ENCODE measurements around the gene WDR27.
"Not testable (repeated sequence)": the region's sequence is repeated elsewhere in the genome, so short reads cannot be mapped to it uniquely, and the experiment has no call there.

WDR27 gene

DNA sequence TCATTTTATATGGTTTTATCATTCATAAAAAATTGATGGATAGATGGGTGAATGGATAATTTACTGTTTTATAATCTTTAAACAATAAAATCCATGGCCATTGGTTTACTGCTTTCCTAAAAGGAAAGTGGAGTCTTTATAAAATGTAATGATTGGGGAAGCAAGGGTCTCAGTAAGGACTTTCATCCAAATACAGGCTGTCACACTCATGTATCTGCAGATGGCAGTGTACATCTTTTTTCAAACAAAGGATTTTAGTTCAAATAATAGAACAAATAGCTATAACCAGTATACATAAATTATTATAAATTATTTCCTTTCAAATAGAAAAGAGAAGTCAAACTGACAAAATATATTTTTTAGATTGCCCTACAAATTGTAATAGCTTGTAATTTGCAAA lies 190.0 kb downstream of the WDR27 start:
- not testable (repeated sequence) for DNase-seq

DNA sequence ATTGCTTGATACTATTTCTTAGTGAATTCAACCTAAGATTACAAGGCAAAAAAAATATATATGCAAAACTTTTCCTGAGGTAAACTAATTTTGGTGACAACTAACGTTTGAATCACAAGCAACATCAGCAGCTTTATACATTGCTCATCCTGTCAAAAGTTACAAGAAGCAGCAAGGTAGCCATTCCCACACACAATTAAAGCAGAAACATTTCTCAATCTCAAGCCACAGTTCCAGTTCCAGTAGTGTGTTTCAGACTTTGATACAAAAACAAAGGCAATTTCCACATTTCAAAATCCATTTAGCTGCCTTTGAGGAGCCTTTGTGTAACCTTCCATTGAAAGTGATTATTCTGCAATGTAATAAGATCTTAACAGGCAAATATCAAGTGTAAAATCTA lies 191.0 kb downstream of the WDR27 start:
- DNase-seq, result no peak

DNA sequence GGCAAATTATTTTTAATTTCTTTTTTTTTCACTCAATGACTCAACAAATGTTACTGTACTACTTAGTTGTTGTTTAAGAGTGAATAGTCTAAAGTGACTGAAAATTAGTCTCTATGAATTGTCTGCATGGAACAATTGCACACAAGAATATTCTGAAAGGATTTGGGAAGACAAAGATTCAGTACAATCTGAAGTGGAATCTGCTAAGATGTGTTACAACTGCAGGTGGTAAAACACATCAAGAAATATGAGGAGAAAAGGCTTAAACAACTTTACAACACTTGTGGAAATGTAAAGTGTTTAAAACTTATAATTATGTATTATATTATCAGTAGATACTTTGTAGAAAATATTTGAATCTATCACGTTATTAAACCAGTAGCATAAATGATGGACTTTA lies 193.4 kb downstream of the WDR27 start:
- no peak for DNase-seq

DNA sequence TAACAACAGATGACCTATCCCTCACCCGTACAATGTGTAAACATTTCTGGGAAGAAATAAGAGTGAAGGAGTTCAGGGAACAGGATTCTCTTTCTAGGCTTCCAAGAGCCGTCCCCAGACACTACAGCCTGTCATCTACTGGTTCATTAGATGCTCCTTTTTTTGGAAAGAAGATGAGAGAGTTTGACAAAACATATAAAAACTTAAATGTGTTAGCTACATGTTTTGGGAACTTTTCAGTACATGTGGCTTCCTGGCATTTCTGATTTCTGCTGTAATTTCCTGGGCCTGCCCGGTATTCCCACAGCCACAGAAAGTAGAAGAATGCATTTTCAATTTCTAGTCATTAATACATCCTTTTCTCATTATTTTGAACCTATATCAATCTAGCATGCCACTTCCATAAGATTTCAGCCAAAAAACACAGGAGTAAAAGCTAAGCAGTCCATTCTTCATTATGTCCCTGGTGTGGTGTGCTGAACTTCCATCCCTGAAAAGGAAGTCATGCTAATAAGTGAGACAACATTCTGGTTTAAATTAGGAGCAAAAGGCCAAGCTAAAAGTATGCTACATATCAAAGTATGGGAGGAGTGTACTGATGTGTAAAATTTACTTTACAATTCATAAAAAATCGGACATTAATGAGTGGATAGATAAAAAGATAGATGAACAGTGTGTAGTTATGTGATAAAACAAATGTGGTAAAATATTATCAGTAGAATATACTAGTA lies 198.2 kb downstream of the WDR27 start:
- DNase-seq, result no peak

DNA sequence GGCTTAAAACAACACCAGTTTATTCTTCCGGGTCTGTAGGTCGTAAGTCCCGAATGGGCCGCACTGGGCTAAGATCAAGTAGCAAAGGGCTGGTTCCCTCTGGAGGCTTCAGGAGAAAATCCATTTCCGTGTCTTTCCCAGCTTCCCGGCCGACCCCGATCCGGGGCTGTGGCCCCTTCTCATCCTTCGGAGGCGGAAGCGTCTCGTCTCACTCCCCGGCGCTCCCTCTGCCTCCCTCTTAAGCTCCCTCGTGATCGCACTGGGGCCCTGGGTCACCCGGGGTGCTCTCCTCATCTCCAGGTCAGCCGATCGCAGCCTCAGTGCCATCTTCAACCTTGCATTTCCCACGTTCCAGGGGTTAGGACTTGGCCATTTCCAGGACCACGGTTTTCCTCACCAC lies 199.4 kb downstream of the WDR27 start:
- DNase-seq, result no peak

DNA sequence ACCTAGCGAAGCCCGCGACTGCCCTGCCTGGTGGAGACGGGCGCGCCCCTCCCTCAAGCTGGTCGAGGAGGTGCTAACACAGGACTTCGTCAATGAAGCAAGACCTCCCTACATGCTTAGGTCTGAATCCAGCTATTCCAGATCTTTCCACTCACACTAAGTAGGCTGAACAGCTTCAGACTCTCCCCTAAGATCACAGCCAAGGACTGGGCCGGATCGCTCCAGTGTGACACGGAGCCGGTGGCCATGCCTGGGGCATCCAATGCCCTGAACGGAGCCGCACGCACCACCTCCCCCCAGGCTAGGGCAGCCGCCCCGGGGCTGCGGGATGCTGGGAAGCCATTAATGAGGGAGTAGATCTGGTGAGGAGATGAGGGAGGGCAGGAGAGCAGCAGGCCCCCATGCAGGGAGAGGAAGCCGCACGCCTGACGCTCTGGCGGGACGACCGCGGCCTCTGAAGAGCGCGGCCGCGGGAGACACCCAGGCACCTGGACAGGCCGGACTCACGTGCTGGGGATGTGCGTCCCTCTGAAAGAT lies 200.0 kb downstream of the WDR27 start:
- DNase-seq, result no peak

DNA sequence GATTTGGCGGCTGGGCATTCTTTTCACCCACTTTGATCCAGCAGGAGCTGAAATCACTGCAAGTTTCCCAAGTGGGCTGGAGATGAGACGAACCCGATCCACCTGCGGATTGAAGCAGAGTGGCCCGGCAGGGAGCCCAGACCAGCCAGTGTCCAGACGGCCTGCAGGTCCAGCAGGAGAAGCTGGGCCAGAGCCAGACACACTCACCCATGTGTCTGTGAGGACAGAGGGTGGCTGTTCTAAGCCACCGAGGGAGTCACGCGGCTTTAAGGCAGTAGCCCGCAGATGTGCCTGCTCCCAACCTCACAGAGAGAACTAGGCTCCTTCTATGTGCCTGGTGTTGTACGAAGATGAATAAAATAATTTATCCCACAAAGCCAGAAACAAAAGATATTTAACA lies 200.7 kb downstream of the WDR27 start:
- DNase-seq, result no peak

DNA sequence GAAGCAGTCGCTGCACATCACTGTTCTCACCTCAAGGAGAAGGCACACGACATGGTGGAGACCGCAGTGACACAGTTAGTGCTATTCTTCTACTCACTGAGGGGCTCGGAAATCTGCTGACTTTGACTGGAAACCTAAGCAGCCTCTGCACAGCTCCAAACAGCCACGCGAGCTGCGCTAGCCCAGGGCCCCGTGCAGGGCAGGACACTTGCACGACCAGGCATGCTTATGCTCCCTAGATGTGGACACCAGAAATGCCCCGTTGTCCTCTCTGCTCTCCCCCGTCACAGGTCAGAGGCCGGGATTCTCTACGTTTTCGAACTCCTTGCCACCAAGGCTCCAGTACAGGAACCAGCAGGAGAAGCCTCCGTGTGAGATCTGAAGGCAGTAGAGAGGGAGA lies 201.1 kb downstream of the WDR27 start:
- DNase-seq, result no peak

DNA sequence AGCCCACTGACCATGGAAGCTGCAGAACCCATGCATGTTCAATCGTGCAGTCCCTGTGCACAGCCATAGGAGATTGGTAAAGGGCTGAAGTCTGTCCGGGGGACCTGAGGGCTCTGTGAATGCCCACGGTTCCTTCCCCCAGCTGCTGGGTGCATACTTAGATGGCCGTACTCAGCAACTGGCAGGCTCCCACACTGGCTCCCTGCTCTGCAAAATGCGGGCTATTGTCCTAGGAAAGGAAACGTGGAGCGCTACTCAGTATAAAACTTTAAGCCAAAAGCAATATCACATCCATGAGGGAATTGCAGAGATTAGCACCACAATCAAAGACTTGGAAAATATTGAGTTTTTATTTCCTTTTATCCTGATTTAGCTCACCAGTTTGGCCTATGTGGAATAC lies 202.0 kb downstream of the WDR27 start:
- no peak for DNase-seq

DNA sequence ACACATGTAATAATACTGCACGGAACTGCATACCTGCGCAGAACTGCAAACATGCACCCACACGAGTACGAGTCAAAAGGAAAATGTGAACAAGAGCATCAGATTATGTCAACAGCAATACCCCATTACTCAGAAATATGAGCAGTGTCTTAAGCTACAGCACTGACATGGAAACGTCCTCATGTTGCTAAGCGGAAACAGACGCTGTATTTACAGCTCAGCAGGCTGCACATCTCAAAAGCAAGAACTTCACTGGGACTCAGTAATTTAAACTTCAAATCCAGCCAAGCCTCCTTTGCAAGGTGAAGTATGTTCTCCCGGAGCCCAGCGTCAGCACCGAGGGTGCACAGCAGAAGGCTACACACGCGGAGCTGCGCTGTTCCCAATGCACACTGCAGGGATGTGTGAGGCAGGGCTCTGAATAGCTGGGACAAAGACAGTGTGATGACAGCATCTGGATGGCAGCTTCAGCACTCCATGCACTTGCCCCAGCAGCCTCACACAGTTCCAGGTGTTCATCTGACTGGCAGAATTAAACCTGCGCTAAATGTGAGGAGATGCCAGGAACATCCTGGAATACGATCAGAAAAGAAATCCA lies 202.8 kb downstream of the WDR27 start:
- DNase-seq, result no peak

DNA sequence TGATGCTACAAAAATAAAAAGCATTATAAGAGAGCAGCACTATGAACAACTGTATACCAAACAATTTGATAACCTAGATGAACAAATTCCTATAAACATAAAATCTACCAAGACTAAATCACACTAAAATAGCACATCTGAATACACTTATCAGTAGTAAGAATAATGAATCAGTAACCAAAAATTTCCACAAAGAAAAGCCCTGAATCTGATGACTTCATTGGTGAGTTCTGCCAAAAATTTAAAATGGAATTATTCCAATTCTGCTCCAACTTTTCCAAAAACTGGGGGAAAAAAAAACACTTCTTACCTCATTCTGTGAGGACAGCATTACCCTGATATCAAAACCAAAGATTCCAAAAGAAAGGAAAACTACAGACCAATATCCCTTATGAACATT lies 206.2 kb downstream of the WDR27 start:
- no peak for DNase-seq

DNA sequence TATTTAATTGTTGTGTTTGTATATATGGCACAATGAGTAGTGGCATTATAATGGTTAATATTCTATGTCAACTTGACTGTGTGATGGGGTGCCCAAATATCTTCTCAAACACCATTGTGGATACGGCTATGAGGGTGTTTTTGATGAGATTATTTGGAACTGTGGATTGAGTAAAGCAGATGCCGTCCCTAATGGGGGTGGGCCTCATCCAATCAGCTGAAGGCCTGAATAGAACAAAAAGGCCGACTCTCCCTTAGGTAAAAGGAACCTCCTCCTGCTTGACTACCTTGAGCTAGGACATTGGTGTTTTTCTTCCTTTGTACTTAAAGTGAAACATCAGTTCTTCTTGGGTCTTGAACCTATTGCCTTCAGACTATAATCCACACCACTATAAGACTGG lies 207.8 kb downstream of the WDR27 start:
- no peak for DNase-seq

DNA sequence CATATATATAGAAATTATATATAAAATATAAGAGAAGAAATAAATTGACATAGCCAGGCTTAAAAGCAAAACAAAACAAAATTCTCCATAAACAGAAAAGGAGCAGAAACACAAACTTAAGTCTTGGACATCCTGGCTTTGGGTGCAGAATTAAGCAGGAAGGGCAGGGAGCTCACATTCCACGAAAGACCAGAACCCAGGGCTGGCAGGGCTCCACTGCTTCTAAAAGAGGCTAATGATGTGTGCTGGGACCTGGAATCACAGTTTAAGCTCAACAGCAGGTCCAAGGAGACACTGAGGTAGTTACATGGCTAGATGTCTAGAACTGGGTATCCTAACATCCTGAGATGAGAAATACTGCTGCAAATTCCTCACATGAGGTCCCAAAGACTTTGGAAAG lies 210.3 kb downstream of the WDR27 start:
- no peak for DNase-seq

DNA sequence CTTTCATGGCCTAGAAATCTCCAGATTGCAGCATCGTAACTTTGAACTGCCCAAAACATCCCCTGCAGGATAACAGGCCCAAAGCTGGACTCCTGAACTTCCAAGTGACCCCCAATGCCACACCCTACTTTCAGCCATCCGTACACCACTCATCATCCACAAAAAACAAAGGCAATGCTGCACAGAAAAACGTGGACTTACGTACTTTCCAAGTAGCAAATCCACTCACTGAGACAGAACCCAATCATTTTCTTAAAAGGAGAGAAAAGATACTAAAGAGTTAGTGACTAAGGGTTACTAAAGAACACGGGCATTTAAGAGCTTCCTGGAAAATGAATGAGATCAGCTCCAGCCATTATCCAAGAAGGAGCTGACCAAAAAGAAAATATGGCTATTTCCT lies 211.0 kb downstream of the WDR27 start:
- DNase-seq, result no peak

DNA sequence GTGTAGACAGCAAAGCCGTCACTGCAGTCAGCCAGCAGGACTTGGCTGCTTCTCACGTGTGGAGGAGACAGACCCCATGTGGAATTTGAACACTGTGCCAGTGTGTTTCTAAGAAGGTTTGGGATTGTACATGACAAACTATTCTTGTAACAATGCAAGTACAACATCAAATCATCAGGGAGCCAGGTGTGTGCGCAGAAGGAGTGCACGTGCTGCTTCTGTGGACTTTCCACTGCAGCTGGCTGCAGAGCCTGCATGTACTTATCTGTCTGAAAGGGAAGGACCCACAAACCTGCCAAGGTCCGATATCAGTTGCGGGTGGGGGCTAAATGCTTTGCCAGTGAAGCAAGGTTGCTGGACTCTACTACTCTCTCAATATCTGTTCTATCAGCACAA lies 211.6 kb downstream of the WDR27 start:
- no peak for DNase-seq

DNA sequence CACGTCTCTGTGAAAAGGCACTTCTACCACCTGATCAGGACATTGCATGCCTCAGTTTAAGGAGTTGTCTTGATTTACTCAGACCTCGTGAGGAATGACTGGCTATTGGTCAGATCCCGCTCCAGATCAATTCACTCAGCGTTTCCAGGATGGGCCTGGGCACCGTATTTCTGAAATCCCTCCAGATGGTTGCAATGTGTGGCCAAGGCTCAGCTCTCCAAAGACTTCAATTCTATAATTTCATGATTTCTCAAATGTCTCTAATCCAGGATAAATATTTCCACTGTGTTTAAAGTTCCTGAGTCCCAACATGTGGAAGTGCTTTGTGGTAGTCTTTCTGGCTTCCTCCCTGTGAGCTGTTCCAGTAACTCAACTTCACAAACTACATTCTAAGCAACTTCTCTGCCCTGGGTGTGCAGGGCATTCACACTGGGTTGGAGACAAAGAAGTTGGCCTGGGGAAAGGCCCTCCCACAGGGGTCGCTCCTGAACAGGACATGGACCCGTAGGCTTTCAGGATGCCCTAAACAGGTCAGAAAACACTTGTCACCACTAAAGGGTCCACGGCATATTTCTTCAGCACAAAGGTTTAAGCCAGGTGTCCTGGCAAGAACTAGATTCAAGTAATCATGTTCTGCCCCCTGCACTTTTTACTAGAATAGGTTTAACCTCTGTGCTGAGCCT lies 212.1 kb downstream of the WDR27 start:
- no peak for DNase-seq

DNA sequence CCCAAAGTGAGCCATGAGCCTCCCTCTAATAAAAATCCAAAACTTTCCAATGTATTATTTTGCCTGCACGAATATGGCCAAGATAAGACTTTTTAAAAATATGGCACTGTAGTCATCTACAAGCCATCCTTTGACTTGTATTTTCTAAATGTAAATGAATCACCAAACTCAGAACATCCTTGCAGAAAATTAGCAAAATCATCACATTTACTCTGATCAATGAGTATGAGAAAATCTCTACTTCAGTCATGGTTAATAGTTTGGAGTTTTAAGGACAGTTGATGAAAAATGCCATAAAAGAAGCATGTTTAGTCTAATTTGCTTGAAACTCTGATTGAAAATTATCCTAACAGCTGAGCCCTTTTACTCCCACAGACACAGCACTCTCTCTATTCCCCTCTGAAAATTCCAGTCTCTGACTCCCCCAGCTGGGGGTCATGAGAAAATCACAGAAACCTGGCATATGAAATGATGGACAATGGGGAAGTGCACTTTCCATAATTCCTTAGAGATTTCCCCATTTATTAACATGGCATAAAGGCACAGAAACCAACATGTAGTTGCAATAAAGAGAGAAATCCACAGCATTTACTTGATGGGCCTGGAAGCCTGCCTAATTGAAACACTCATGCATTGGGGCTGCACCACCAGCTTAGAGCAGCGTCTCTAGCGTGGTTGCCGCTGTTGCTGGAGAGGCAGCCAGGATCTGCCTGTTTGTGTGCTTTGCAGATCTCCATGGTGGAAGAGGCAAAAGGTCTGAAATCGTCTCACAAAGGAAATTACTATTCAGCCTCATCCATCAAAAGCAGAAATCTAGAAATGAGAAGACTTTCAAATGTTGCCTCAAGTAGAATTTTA lies 214.0 kb downstream of the WDR27 start:
- no peak for DNase-seq

DNA sequence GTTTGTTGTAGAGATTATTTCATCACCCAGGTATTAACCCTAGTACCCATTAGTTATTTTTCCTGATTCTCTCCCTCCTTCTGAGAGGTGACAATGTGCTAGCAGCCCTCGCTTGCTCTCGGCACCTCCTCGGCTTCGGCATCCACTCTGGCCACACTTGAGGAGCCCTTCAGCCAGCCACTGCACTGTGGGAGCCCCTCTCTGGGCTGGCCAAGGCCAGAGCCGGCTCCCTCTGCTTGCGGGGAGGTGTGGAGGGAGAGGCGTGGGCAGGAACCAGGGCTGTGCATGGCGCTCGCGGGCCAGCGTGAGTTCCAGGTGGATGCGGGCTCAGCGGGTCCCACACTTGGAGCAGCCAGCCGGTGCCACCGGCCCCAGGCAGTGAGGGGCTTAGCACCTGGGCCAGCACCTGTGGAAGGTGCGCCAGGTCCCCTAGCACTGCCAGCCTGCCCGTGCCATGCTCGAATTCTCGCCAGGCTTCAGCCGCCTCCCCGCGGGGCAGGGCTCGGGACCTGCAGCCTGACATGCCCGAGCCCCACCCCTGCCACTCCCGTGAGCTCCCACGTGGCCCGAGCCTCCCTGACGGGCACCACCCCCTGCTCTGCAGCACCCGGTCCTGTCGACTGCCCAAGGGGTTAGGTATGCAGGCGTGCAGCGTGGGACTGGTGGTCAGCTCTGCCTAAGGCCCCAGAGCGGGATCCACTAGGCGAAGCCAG lies 221.9 kb downstream of the WDR27 start:
- no peak for DNase-seq

DNA sequence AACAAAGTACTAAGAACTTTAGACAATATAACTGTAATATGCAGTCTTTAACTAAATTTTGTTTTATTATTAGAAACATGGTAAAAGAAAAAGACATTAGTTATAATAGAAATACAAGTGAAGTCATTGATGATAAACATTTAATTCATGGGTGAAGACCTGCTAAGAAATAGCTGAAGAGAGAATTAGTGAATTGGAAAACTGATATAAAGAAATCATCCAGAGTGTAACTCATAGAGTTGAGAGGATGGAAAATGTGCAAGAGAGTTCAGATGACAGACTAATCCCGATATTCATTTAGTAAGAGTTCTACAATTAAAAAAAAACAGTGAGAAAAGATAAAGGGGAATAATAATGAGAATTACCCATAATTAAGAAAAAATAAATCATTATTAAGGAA lies 227.5 kb downstream of the WDR27 start:
- no peak for DNase-seq

DNA sequence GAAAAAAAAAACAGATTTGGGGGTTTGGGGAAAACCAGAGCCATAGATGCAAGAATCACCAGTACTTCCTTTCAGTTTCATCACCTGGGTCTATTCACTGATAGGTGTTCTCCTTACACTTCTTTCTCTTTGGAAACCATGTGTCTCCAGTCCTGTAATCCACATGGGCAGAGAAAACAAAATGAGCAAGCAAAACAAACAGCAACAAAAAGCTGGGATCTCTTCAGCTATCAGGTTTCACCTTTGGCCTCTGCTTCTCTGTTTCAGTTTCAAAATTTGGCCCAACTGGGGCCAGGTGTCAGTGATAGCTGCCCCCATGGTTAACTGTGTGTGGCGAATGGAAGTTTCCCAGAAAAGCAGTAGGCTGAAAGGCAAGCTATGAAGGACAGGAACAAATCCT lies 228.2 kb downstream of the WDR27 start:
- DNase-seq, result no peak

DNA sequence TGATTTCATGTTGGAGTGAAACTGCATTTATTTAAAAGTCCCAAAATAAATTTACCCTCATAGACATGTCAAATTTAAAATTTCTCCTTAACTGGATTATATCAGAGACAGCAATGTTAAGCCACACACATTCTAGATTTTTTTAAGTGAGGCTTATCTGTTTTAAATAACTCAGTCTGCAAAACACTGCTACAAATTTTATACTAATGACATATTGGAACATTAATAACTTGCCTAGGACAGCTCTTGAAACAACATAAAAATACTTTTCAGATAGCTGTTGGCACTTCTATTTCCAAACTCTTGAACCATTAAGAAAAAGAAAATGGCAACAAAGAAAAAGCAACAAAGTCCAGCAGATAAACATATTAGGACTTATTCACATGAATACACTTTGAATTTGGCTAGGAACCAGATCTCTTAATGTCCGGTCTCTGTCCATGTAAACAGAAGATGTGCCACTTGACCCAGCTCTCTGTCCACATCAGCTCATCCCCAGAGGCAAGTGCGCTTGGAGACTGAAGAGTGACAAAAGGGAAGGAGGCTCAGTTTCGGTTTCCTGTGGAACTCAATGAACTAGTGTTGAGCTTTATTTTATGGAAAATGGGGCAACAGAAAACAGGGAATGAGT lies 228.9 kb downstream of the WDR27 start:
- DNase-seq, result no peak

DNA sequence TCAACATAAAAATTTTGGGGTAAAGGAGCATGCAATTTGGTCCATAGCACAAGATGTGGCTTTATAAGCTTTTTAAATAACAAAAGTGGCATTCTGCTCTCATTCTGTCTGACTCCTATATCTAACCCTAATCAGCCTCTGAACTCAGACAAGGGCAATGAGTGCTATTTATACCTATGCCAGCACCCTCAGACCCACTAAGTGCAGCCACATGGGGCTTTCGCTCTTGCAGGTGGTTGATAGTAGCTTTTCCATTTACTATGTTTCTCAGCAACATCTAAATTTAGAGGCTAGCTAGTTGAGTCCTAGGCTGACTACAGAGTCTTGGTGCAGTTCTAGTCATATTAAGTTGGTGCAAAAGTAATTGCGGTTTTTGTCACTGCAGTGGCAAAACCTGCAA lies 231.0 kb downstream of the WDR27 start:
- no peak for DNase-seq
